AG09319 (cell line): ENCODE results near the gene ARHGAP20.

Experiments used
- DNase-seq: peaks from one replicate; pipeline ENCODE4 v3.0.0-alpha.2; 2010; ENCODE audit warnings: low read depth; ENCODE audit errors: extremely low read depth
- TF ChIP-seq, protein P1 (sequence below): IDR thresholded peaks from 2 replicates; pipeline ENCODE4 v1.5.1; 2011; ENCODE audit warnings: low read depth, mild to moderate bottlenecking, inconsistent platforms, low read length, moderate library complexity

ARHGAP20 gene

GRCh38 chr11:110565357-110566336, 146.6 kb downstream of the ARHGAP20 start:
- no peak for DNase-seq
- TF ChIP-seq, protein P1, sequence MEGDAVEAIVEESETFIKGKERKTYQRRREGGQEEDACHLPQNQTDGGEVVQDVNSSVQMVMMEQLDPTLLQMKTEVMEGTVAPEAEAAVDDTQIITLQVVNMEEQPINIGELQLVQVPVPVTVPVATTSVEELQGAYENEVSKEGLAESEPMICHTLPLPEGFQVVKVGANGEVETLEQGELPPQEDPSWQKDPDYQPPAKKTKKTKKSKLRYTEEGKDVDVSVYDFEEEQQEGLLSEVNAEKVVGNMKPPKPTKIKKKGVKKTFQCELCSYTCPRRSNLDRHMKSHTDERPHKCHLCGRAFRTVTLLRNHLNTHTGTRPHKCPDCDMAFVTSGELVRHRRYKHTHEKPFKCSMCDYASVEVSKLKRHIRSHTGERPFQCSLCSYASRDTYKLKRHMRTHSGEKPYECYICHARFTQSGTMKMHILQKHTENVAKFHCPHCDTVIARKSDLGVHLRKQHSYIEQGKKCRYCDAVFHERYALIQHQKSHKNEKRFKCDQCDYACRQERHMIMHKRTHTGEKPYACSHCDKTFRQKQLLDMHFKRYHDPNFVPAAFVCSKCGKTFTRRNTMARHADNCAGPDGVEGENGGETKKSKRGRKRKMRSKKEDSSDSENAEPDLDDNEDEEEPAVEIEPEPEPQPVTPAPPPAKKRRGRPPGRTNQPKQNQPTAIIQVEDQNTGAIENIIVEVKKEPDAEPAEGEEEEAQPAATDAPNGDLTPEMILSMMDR: no peak

GRCh38 chr11:110564676-110565356, 147.4 kb downstream of the ARHGAP20 start:
- TF ChIP-seq, protein P1: no peak
- DNase-seq: no peak

GRCh38 chr11:110544779-110545178, 167.5 kb downstream of the ARHGAP20 start:
- DNase-seq: no peak
- TF ChIP-seq, protein P1: no peak

DNA sequence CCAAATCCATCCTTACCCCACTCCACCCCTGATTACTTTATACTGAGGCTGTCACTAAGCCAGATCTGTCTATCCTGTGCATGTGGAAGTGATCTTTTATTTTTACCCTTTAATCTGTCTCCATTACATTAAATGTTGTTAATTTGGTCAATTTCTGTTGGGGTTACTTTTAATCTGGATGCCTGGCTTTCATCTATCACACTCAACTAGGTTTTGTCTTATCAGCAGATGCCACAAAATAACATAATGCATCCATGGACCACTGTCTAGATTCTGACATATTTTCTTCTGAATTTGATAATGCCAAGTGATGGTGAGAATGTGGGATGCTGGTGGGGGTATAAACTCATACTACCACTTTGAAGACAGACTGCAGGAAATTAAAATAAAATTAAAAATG, 174.1 kb downstream of the ARHGAP20 start:
- no peak for DNase-seq

GRCh38 chr11:110530900-110531741, 181.1 kb downstream of the ARHGAP20 start:
- DNase-seq: no peak
- TF ChIP-seq, protein P1: no peak

More for the DNA sequence above, 174.1 kb downstream of the ARHGAP20 start:
- TF ChIP-seq, protein P1: no peak

DNA sequence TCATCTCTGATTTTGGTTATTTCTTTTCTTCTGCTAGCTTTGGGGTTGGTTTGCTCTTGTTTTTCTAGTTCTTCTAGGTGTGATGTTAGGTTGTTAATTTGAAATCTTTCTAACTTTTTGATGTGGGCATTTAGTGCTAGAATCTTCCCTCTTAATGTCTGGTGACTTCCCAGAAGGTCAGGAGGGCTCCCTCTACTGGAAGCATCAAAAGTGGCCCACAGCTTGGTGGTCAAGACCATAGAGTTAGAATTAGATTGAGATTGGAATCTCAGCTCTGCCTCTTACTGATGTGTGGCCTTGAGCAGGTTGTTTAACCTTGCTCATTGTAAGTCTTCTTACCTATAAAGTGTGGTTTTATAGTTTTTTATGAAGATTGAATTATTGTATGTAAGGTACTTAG, 183.2 kb downstream of the ARHGAP20 start:
- no peak for DNase-seq
- TF ChIP-seq, protein P1: peak; percentile 21
